Liver (tissue), 9 donors: ENCODE data around the gene TOR3A. TPM values are rescaled to one million over a fixed set of nuclear protein-coding genes. Genes with fewer than 3 reads are reported as not detected.

Experiments
- DNase-seq: peaks from one replicate; pipeline ENCODE4 v3.0.0-alpha.2; 2017; ENCODE audit warnings: low spot score
- H3K27ac ChIP-seq, 2 donors: one replicate each; pipeline ENCODE4 v1.7.0; 2013; ENCODE audit warnings: inconsistent platforms in 2 of 2, low read length in 2 of 2, control low read depth in 1 of 2, low read depth in 1 of 2, mild to moderate bottlenecking in 1 of 2
- H3K27me3 ChIP-seq, 4 donors: one replicate each; pipeline versions ENCODE4 v1.6.1 to v1.7.0; 2013; ENCODE audit warnings: low read length in 3 of 4, inconsistent platforms in 1 of 4, mild to moderate bottlenecking in 1 of 4, moderate library complexity in 1 of 4; ENCODE audit not compliant: control insufficient read depth in 4 of 4, insufficient read depth in 4 of 4
- H3K36me3 ChIP-seq, 4 donors: one replicate each; pipeline versions ENCODE4 v1.6.1 to v1.7.0; 2013; ENCODE audit warnings: low read length in 3 of 4, mild to moderate bottlenecking in 3 of 4, low read depth in 1 of 4, moderate library complexity in 1 of 4; ENCODE audit not compliant: control insufficient read depth in 4 of 4, insufficient read depth in 3 of 4
- H3K4me1 ChIP-seq, 4 donors: one replicate each; pipeline versions ENCODE4 v1.6.1 to v1.7.0; 2013; ENCODE audit warnings: low read length in 3 of 4, mild to moderate bottlenecking in 3 of 4, moderate library complexity in 1 of 4; ENCODE audit not compliant: control insufficient read depth in 4 of 4, insufficient read depth in 4 of 4
- H3K4me3 ChIP-seq, 3 donors: one replicate each; pipeline versions ENCODE4 v1.6.1 to v1.7.0; 2013; ENCODE audit warnings: low read length in 3 of 3, control low read depth in 1 of 3, low read depth in 1 of 3, mild to moderate bottlenecking in 1 of 3
- H3K9ac ChIP-seq, 2 donors: one replicate each; pipeline ENCODE4 v1.7.0; 2013; ENCODE audit warnings: low read length in 2 of 2, mild to moderate bottlenecking in 2 of 2, moderate library complexity in 2 of 2, control low read depth in 1 of 2, low read depth in 1 of 2
- H3K9me3 ChIP-seq, 4 donors: one replicate each; pipeline versions ENCODE4 v1.6.1 to v1.7.0; 2013; ENCODE audit warnings: low read length in 3 of 4; ENCODE audit not compliant: control insufficient read depth in 4 of 4
- ATF3 ChIP-seq: IDR thresholded peaks from 2 replicates; pipeline ENCODE4 v1.6.1; 2016; ENCODE audit warnings: antibody characterized with exemption
- CTCF ChIP-seq: fragments of 150-350 bp; IDR thresholded peaks from 2 replicates; pipeline ENCODE4 v1.5.1; 2017; ENCODE audit warnings: improper control_type of control experiment, low read depth, low read length; ENCODE audit not compliant: missing input control
- EGR1 ChIP-seq, 2 donors: IDR thresholded peaks; 2 replicates each; pipeline ENCODE4 v1.6.1; 2016 to 2018; ENCODE audit warnings: antibody characterized with exemption in 2 of 2, low read depth in 2 of 2
- FOXA1 ChIP-seq: IDR thresholded peaks from 2 replicates; pipeline ENCODE4 v1.6.1; 2016; ENCODE audit warnings: antibody characterized with exemption
- FOXA2 ChIP-seq: IDR thresholded peaks from 2 replicates; pipeline ENCODE4 v1.6.1; 2016; ENCODE audit warnings: antibody characterized with exemption
- GABPA ChIP-seq, 2 donors: IDR thresholded peaks in 1 of 2; conservative IDR thresholded peaks in 1 of 2; 2 replicates each; pipeline ENCODE4 v1.6.1; 2016; ENCODE audit warnings: antibody characterized with exemption in 2 of 2, mild to moderate bottlenecking in 1 of 2, moderate library complexity in 1 of 2
- HNF4A ChIP-seq, 2 donors: conservative IDR thresholded peaks; 2 replicates each; pipeline ENCODE4 v1.6.1; 2016; ENCODE audit warnings: antibody characterized with exemption in 2 of 2, mild to moderate bottlenecking in 2 of 2
- HNF4G ChIP-seq: IDR thresholded peaks from 2 replicates; pipeline ENCODE4 v1.6.1; 2016; ENCODE audit warnings: antibody characterized with exemption
- JUND ChIP-seq, 2 donors: IDR thresholded peaks; 2 replicates each; pipeline ENCODE4 v1.6.1; 2016; ENCODE audit warnings: antibody characterized with exemption in 2 of 2
- MAX ChIP-seq: IDR thresholded peaks from 2 replicates; pipeline ENCODE4 v1.6.1; 2016; ENCODE audit warnings: antibody characterized with exemption
- NR2F2 ChIP-seq: IDR thresholded peaks from 2 replicates; pipeline ENCODE4 v1.6.1; 2016; ENCODE audit warnings: antibody characterized with exemption
- RAD21 ChIP-seq, 2 donors: IDR thresholded peaks; 2 replicates each; pipeline ENCODE4 v1.6.1; 2016; ENCODE audit warnings: antibody characterized with exemption in 2 of 2, mild to moderate bottlenecking in 2 of 2
- REST ChIP-seq: IDR thresholded peaks from 2 replicates; pipeline ENCODE4 v1.6.1; 2016; ENCODE audit warnings: antibody characterized with exemption, mild to moderate bottlenecking
- RXRA ChIP-seq, 2 donors: IDR thresholded peaks; 2 replicates each; pipeline ENCODE4 v1.6.1; 2017 to 2018; ENCODE audit warnings: antibody characterized with exemption in 2 of 2, mild to moderate bottlenecking in 1 of 2
- SP1 ChIP-seq: IDR thresholded peaks from 2 replicates; pipeline ENCODE4 v1.6.1; 2018; ENCODE audit warnings: antibody characterized with exemption, mild to moderate bottlenecking
- TAF1 ChIP-seq: conservative IDR thresholded peaks from 2 replicates; pipeline ENCODE4 v1.6.1; 2016; ENCODE audit warnings: antibody characterized with exemption, mild to moderate bottlenecking
- YY1 ChIP-seq: IDR thresholded peaks from 2 replicates; pipeline ENCODE4 v1.6.1; 2016; ENCODE audit warnings: antibody characterized with exemption, mild to moderate bottlenecking
- ZBTB33 ChIP-seq: IDR thresholded peaks from 2 replicates; pipeline ENCODE4 v1.6.1; 2016; ENCODE audit warnings: antibody characterized with exemption
- WGBS: extraction: QIAGEN DNeasy Blood & Tissue Kit; methylation state at CpG from one replicate; pipeline ENCODE4 v1.1.7; 2013; 5-methylcytosine and 5-hydroxymethylcytosine counted together
- polyA plus RNA-seq, 2 donors: library from polyadenylated mRNA; stranded (reverse) in 1 of 2; unstranded in 1 of 2; fragments of 200-250 nt in 1 of 2; fragments of >200 nt in 1 of 2; fragmentation: Nextera tagmentation in 1 of 2; extraction: Ambion mirVana in 1 of 2; gene quantifications; one replicate each; pipeline versions ENCODE4 v1.2.1 to v1.2.3, GENCODE V29; 2013 to 2015
- total RNA-seq, 2 donors: library from RNA; depleted of rRNA; stranded (reverse); fragments of >200 nt; gene quantifications; one replicate each; pipeline ENCODE4 v1.2.3, GENCODE V29; 2014
- donor health status: healthy.
- donor health status: healthy.
- donor health status: healthy.
- donor health status: healthy.
- donor health status: healthy.

Gene TOR3A
- total and polyA plus RNA-seq, 4 donors, result 14.3 to 31.0 (median 23.5) TPM

GRCh38 chr1:179121159-179121938, 39.5 kb downstream of the TOR3A start:
- Histone ChIP-seq H3K9me3 (no peaks in the 10 kb centered on the region), H3K4me3 (no peak overlapping the region), H3K9ac (peak overlapping the region in 1 of 2 donors; percentile 16), H3K27ac (peak overlapping the region in 1 of 2 donors; percentile 9), H3K36me3 (peaks cover 1 to 8% (median 6%) of the 10 kb centered on the region in 4 donors), H3K4me1 (peaks cover 3 to 23% (median 18%) of the 10 kb centered on the region in 4 donors), H3K27me3 (no peaks in the 10 kb centered on the region)
- 85% methylated on average over 7 of the region's 7 CpGs for WGBS
- DNase-seq, result no peak
- TF ChIP-seq EGR1 (IDR thresholded peaks at IDR 0.05; ENCODE audit: low read depth in 2 of 2) (no peak), RXRA (IDR thresholded peaks at IDR 0.05) (no peak), ATF3 (no peak), MAX (no peak), FOXA2 (no peak), HNF4G (no peak), ZBTB33 (peak; percentile 16), CTCF (peak; percentile 55), JUND (IDR thresholded peaks at IDR 0.05) (no peak), REST (no peak), NR2F2 (no peak), TAF1 (no peak), GABPA (IDR thresholded peaks at IDR 0.05 in 1 of 2, conservative IDR thresholded peaks at IDR 0.05 in 1 of 2) (no peak), SP1 (no peak), RAD21 (IDR thresholded peaks at IDR 0.05) (peak; percentile 86 to 89), YY1 (no peak), HNF4A (conservative IDR thresholded peaks at IDR 0.05) (no peak), FOXA1 (no peak)
